Measurements from ENCODE around the gene ANKRD52.

The ANKRD52 gene

DNA sequence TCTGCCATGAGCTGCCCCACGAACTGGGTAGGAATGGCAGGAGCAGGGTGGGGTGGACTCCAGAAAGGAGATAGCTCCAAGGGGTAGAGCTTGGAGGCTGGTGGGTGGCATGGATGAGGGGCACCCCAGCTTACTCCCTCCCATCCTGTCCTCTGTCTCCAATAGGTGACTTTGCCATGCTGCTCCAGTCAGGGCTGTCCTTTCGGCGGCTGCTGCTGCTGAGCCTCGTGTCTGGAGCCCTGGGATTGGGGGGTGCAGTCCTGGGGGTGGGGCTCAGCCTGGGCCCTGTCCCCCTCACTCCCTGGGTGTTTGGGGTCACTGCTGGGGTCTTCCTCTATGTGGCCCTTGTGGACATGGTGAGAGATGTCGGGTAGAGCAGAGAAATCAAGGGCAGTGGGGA, 21.2 kb downstream of the ANKRD52 start:
- no peak for DNase-seq

DNA sequence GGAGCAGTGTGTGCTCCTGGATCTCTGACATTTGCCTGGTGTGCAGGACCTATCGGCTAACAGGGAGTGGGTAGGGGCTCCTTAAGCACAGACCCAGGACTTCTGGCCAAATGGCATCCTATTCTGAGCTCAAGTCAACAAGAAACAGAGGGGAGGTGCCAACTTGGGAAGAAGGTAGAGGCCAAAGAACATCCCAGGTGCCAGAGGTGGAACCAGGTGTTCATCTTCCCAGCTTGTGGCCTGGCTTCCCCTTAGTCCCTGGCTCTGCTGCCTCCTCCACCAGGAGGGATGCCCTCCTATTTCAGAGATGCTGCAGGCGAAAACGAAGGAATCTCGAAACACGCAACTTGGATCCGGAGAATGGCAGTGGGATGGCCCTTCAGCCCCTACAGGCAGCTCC, 22.1 kb downstream of the ANKRD52 start:
- DNase-seq, result no peak

DNA sequence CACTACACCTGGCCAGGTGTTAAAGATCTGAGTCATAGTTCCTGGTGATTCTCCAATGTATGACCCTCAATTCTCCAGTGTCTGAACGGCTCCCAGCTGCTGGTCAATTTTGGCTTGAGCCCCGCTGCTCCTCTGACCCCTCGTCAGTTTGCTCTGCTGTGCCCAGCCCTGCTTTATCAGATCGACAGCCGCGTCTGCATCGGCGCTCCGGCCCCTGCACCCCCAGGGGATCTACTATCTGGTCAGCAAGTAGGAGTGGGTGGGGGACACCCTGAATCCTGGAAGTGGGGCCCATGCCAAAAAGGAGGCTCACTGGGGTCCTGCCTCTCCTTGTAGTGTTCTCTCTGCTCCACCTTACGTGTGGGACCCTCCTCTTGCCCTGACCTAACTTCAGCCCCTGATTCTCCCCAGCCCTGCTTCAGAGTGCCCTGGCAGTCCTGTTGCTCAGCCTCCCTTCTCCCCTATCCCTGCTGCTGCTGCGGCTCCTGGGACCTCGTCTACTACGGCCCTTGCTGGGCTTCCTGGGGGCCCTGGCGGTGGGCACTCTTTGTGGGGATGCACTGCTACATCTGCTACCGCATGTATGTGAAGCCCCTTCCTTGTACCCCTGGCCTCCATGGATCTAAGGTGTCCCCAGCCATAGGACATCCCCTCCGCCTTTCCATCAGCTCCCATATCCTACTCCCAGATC, 23.3 kb downstream of the ANKRD52 start:
- no peak for DNase-seq

DNA sequence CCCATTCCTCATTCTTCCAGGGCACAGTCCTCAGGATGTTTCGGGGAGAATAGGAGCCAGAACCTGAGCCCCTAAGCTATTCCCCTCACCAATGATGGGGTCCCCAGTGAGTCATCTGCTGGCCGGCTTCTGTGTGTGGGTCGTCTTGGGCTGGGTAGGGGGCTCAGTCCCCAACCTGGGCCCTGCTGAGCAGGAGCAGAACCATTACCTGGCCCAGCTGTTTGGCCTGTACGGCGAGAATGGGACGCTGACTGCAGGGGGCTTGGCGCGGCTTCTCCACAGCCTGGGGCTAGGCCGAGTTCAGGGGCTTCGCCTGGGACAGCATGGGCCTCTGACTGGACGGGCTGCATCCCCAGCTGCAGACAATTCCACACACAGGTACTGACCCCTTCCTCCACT, 27.0 kb downstream of the ANKRD52 start:
- no peak for DNase-seq

DNA sequence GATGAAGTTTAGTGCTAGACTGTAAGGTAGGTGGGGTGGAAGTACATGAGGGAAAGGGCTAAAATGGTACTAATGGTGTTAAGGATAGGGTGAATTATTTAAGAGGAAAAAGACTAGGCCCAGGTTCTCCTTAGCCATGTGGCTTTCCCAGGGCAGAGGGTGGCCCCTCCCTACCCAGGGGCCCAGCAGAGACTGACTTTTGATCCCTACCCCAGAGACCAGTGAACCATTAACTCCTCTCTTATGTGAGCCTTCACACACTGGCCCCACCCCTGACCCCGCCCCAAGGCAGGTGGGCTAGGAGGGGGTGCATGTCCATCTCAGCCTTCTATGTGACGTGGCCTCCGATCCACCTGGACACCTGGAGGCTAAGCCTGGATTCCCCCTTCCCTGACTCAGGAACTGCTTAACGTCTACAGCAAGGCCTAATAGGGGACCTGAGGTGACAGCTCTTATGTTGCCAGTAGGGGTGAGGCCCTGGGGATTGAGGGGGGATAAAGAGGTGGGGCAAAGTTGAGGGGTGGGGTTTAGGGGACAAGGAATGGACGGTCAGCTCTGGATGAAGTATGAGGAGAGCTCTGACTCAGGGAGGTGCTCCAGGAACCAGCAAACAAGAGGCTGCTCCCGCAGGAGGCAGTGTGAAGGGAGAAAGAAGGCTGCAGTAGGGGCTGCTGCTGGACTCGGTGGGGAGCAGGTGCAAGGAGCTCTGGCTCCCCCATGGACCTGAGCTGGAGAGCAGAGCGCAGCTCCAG, 27.6 kb downstream of the ANKRD52 start:
- no peak for DNase-seq

DNA sequence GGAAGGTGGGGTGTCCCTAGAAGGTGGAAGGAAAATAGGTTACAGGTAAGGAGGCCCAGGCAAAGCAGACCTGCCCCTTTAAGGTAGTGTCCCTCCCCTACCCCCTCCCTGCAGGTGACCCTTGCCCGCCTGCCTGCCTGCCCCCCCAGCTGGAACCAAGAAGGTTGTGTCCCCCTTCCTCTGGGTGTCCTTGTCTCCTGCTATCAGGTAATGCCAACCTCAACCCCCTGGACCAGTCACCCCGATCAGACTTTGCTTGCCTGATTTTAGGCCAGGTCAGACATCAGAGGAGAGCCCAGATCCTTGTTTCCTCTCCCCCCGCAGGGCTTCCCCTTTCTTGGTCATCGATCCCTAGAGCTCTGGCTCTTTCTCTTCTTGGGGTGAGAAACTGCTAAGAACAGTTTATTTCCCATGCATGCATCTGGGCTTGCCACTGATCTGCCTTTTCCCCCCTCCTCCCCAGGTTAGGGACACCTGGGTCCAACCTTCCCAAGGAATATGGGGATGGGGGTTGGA, 28.2 kb downstream of the ANKRD52 start, which contains the start of gene SLC39A5:
Gene SLC39A5, plus strand, starts transcription at position 136 of the 516 bp plus-strand sequence. CDS start 1,224 bp downstream, outside the sequence.
- DNase-seq, result no peak

DNA sequence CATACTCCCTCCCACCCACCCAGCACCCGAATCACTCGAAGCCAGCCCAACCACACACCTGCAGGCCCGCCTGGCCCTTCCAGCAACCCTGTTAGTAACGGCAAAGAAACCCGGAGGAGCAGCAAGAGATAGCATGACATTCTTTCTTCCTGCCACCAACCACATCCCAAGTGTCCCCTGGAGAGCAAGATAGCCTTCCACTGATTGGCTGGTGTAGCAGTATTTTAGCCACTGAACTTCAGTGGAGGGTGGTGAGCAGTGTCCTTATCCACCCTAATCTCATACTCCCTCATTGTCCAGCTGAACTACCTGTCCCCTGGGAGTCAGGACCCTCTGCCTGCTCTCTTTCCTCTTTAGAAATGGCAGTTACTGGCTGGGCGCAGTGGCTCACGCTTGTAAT, 29.1 kb downstream of the ANKRD52 start:
- no peak for DNase-seq

DNA sequence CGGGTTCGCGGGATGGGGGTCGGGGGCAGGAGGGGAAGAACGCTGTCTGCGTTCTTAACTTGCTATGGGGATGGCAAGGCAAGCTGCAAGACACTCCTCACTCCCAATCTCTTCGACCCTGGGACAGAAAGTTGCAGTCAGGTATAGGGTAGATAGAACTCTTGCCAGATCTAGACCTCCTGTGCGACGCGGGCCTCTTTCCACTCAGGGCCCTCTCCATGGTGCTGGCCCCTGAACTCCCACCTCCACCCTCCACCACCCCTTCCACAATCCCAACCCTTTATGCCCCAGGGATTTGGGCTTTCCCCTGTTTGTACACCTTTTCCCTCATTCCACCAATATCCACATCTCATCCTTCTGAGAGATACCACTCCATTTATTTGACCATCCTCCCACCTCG, 33.2 kb downstream of the ANKRD52 start:
- DNase-seq, result no peak

DNA sequence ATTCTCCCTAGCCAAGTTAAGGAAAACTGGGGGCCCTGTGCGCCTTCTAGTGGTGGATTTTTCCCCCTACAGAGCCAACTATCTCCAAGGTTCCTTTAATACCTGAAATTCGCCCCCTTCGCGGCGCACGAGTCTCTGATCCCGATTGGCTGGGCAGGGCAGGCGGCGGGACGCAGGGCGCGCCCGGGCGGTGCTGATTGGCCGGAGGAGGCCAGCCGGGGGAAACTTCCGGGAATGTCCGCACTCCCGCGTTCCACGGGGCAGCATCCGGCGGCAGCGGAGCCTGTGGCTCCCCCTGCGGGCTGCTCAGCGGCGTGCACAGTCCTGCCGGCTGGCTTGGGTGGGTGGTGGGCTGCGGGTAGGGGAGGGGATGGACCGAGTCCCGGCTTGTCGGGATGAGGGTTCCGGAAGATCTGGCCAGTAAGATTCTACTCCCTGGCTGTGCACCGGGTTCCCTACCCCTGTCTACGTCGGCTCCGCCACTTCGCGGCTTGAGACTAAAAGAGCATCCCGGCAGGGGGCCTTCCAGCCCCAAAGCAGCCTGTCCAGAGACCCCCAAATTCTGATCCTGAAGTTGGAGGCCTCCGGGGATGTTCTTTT, 34.0 kb downstream of the ANKRD52 start, which contains the start of gene NABP2:
Gene NABP2, plus strand, starts transcription at position 241 of the 600 bp plus-strand sequence. CDS start 515 bp downstream, outside the sequence.
- DNase-seq, result peak; percentile 99

DNA sequence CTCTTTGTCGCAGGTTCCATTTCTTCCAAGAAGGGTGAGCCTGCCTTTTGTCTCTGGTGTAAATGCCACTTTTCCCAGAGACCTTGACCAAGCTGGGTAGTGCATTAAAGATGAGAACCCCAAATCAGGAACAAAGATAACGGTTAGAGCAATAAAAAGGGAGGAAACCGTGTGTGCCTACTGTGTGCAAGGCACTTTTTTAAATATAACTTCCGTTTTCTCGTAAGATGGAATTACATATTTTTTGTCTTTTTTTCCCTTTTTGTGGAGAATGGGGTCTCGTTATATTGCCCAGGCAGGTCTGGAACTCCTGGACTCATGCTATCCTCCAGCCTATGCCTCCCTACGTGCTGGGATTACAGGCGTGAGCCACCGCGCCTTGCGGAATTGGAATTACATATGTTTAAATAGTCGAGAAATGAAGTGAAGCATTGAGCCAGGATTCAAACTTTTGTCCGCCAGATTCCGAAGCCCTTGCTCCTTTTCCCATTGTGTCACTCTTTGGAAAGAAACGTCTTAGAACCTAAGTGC, 34.5 kb downstream of the ANKRD52 start:
- DNase-seq, result no peak

DNA sequence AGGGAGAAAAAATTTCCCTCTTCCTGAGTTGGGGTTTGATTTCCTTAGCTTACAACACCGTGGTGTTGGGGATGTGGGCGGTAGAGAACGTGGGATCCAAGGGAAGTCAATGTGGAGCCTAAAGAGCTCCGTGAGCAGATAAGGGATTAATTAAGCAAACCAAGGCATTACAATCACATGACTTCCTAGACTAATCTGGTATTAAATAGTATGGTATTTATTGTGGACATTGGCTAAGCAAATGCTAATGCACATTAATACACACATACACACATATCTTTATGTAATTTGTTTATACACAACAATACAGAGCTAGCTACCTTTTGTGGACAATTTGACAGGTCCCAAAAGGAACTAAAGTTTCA, 35.7 kb downstream of the ANKRD52 start:
- DNase-seq, result no peak

DNA sequence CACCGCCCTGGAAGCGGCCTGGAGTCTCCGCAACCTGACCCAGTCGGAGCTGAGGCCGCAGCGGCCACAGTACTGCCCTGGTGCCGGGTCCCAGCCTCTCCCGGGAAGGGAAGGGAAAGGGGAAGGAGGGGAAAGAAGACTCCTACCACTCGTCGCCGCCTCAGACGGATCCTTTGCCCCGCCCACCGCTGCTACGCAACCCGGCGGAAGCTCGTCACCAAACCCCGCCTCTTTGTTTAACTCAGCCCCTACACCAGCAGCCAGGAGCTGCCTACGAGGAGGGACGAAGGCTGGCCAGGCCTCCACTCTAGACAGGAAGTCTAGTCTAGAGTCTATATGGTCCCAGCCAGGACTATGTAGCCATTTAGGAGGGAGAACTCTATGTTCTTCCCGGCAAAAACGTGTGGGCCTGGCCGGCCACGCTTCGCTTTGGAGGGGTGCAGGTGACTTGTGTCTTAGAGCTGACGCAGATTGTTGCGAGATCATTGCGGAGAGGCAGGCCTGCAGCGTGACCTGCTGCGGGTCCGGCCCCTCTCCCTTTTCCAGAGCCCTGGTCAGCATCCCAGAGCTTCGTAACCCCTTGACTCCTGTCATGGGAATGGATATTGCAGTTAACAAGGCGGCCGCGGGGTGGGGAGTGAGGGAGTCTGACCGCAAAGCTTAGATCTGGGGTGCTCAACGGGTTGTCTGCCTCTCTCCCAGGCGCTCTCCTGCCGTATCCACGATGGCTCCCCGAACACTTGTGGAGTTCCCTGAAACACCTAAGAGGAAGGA, 36.2 kb downstream of the ANKRD52 start, which contains the start of gene RNF41:
Gene RNF41, minus strand, starts transcription at position 166 of the 774 bp plus-strand sequence. CDS start 7,875 bp downstream, outside the sequence.
- DNase-seq, result peak; percentile 98

DNA sequence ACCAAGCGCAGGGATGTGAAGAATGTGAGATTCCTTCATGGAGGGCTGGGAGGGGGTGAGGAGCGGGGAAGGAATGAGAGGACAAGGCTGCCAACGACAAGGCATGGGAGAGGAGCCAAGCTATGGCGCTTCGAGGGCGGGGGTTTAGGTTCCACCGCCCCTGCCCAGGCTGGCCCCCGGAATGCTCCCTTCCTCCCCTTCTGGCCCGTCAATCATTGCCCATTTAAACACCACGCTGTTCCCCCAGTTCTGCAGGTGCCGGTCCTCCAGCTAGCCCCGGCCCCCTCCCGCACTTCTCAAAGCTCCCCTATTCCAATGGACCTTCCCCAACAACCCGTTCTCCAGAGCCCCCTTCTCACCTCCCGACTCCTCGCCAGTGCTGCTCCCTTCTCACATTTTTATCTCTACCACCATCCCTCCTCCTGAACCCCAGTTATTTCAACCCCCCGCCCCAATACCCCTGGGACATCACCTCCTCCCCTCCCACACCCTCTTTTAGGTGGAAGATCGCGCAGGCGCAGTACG, 36.9 kb downstream of the ANKRD52 start:
- peak; percentile 88 for DNase-seq

DNA sequence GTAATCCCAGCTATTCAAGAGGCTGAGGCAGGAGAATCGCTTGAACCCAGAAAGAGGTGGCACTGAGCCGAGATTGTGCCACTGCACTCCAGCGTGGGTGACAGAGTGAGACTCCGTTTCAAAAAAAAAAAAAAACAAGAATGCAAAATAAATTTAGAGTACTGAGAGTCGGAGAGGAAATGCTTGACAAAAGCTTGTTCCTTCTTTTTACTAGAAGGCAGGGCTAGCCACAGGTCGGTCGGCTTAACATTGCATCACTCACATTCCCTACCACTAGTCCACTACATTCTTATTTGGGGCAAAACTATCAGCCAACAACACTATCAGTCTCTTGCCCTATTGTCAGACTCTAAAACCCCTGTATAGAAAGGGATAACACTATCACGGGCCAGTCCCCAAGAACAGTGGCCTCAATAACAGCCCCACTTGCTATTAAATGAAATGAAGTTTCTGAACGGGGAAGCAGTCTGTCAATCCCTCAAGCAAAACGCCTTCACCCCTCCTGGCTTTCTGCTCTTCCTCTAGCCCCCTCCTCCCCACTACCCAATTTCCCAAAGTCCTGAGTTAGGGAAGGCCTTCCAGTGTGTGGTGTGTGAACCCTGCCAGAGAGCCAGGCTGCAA, 37.5 kb downstream of the ANKRD52 start:
- DNase-seq, result peak; percentile 56

DNA sequence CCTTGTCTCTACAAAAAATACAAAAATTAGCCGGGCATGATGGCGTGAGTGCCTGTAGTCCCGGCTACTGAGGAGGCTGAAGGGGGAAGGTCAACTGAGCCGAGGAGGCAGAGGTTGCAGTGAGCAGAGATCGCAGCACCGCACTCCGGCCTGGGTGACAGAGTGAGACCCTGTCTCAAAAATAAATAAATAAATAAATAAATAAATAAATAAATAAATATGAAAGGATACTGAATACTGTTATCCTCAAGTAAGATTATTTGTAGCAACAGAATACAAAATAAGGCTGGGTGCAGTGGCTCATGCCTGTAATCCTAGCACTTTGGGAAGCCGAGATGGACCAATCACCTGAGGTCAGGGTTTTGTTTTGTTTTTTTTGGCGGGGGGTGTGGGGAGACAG, 38.3 kb downstream of the ANKRD52 start:
- no peak for DNase-seq

DNA sequence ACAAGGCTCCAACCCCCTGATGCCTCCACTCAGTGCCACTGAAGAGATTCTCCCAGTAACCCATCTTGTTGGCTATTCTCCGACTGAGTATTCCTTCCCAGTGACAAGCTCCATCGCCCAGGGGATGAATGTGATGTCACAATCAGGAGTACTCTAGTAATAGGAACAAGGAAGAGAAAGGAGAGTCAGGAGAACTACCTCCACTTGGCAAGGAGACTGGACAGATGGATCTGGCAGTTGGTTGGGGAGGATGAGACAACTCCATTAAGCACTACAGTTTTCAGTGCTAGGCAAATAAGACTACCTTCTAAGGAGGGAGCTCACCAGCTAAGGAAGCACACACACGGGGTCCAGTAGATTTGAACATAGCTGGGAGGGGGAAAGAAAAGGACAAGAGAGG, 41.7 kb downstream of the ANKRD52 start:
- DNase-seq, result no peak

DNA sequence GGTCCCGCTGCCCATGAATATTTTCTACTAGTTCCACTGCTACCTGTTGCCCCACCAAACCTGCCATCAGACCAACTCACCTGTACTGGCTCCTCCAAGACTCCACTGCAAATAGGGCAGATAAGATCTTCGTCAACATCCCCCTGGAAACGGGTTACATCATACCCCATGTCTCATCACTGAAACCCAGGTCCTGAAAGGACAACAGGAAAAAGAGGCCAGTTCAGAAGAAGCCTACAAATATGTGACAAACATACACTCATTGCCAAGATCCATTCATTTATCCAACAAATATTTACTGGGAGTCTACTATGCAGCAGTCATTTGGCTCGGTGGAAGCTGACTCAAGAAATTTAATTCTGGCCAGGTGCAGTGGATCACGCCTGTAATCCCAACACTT, 44.3 kb downstream of the ANKRD52 start:
- no peak for DNase-seq

DNA sequence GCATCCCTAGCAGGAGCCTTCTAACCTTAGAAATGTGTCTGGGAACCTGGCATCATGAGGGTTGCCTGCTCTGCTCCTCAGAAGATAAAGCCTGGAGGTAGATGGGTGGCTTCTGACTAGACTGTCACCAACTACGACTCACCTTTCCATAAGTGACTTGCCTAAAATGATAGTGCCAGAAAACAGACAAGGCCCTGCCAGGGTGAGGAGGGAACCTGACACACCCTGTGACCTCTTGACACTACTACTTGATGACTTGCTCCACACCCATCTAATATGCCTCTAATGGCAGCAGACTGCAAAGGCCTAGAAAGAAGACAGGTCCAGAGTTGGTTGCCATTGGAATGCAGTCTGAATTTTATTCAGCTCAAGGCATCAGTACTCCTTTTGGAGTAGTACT, 45.8 kb downstream of the ANKRD52 start:
- DNase-seq, result no peak

DNA sequence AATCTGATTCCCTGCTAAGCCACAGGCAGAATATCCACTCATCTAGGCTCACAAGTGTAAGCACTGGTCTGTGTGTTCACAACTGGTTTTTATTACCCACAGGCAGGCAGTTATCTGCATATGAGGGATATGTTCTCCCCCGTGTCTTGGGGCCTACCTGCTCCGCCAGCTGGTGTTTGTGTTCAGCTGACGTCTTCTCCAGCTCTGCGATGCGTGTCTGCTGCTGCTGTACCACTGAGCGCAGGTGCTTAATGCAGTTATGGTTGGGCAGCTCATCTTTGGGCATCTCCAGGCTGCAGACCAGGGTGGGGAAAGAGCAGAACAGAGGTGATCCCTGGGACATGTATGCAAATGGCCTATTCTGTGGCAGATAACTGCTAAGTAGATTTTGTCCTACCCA, 50.2 kb downstream of the ANKRD52 start:
- DNase-seq, result no peak

DNA sequence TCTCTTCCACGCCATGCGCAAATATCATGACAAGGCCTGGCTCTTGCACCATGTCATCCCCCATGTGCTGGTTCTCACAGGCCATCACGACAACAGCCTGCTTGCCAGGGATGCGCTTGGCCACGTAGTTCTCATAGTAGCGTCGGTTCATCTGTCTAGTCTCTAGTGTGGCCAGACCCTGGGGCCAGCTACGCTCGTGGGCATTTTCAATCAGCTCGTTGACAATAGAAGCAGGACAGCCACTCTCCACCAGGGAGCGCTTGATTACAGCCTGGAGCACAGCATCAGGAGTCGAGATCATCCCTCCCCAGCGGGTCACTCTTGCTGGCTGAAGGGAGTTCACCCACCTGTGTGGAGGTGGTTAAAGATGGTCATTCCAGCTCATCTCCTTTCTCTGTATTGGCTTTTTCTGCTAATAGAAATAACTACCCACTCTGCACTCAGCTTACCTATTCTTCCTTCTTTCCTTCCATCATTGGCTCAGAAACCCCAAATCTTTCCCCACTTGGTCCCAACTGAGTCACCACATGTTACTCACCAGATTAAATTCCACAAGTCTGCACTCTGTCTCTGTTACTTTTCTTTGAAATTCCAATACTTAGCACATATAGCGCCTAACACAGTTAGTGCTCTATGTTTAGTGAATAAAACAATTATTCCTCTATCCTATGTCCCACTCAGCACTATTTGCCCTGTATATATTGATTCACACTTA, 51.6 kb downstream of the ANKRD52 start:
- DNase-seq, result peak; percentile 53

DNA sequence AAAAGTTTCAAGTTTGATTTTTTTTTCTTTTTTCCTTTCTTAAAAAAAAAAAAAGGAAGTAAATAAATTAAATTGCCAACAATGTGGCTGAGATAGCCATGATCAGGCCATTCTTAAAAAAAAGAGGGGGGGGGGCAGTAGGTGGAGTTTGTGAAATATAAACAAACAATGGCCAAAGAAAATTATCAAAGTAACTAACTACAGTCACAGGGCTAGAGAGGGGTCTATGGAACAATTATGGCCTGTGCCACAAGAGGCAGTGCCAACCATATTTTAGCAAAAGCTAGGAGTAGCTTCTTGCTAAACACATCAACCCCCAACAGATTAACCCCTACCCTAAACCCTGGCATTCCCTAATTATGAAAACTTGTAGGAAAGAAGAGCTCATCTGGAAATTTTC, 52.7 kb downstream of the ANKRD52 start:
- no peak for DNase-seq
